Endothelial cell of hepatic sinusoid (primary cell): Measurements from ENCODE around the gene CDC42SE1.

Experiments used
- in situ Hi-C: cut with HindIII; loops from 2 replicates; pipeline ENCODE4 v1.10.0; 2017; ENCODE audit warnings: low sequenced_read_pairs

CDC42SE1 gene

DNA sequence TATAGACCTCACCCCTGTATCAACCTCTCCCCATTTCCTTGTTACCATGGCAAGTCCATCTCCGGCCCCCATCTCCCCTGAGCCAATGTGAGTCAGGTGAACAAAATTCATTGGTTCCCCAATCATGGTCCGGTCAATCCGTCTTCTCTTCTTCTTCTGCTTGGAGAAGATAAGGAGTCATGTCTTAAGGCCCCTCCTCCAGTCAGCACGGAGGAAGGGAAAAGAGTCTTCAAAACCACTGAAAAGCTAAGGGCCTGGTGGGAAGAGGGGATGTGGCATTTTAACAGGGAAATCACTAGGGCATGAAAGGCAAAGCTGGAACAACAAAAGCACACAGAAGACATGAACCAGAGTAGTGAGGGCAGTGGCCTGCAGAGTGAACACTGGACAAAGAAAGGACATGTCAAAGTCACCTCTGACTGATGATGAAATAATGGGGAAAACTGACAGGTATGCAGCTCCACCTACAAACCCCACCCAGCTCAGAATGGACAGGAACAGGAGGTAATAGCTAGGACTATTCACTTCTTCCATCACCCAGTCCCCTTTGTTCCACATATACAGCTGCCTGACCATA, 4.4 kb downstream of the CDC42SE1 start:
- in situ Hi-C loops = loop anchor here (5.0 kb wide), 1 partner anchor 53 kb away; no protein-coding TSS in a partner anchor

DNA sequence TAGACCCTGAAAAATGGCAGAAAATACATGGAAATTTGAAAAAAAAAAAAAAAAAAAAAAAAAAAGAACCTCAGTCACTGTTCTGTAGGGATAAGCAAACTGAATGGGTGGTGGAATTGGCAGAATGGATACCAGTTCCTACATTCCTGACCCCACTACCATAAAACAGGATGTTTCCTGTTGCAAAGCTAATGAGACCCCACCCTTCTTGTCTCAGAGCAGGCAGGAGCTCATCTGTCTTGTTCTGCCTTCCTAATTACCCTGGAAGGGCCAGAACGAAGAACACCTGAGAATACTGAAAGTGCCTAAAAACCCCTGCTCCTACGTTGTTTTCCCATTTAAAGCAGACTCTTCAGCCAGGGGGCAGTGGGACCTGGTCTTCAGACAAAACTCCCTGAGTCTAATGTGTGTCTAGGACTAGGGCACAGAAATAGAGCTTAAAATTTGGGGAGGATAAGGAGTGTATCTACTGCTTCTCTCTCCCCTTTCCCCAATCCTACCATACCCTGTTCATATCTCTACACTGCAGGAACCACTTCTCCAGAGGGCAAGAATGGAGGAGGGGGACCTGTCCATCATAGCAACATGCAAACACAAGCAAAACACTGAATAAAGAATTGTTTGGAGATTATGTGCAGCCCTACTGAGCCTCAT, 7.9 kb downstream of the CDC42SE1 start:
- in situ Hi-C loops = loop anchor here (5.0 kb wide), 1 partner anchor 49 kb away; no protein-coding TSS in a partner anchor

DNA sequence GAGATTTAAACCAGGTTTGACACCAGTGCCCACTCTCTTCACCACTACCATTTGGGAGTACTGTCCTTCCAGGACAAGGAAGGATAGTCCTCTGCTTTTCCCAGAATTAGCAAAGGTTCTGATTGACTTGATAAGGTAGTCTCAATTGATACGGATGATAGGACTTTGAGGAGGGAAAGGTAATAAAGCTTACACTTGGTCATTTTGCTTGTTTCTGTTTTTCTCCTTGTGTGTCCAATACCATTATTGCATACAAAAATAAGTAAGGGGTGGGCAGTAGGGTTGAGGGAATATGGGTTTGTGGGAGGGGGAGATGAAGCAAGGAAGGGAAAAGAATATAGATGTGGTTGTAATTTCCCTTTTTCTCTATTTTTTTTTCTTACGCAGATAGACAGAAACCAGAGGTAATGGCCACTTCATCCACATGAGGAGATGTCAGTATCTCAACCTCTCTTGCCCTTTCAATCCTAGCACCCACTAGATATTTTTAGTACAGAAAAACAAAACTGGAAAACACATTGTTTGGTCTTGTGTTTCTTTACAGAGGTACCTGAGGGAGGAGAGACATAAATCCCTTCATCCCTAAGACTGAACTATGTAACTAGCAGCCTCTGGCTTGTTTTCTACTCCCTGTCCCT, 9.3 kb downstream of the CDC42SE1 start:
- in situ Hi-C loops = loop anchor here (5.0 kb wide), 1 partner anchor 48 kb away; no protein-coding TSS in a partner anchor

DNA sequence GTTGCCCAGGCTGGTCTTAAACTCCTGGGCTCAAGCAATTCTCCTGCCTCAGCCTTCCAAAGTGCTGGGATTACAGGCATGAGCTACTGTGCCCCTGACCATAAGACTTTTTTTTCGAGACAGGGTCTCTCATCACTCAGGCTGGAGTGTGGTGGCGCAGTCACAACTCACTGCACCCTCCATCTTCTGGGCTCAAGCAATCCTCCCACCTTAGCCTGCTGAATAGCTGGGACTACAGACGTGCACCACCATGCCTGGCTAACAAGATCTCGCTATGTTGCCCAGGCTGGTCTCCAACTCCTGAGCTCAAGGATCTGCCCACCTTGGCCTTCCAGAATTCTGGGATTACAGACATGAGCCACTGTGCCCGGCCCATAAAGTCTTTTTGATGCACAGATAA, 10.0 kb downstream of the CDC42SE1 start:
- in situ Hi-C loops = no loop called here

DNA sequence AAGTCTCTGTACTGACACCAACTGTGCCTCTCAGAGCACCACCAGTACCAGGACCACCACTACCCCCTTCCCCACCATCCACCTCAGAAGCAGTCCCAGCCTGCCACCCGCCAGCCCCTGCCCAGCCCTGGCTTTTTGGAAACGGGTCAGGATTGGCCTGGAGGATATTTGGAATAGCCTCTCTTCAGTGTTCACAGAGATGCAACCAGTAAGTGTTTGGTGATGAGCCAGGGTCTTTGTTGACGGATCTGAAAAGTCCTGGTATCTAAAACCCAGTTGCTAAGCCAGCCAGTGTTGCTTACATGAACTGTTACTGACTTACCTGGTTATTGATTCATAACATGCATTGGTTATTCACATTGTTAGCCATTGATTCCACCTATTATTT, 10.8 kb downstream of the CDC42SE1 start:
- in situ Hi-C loops = no loop called here

DNA sequence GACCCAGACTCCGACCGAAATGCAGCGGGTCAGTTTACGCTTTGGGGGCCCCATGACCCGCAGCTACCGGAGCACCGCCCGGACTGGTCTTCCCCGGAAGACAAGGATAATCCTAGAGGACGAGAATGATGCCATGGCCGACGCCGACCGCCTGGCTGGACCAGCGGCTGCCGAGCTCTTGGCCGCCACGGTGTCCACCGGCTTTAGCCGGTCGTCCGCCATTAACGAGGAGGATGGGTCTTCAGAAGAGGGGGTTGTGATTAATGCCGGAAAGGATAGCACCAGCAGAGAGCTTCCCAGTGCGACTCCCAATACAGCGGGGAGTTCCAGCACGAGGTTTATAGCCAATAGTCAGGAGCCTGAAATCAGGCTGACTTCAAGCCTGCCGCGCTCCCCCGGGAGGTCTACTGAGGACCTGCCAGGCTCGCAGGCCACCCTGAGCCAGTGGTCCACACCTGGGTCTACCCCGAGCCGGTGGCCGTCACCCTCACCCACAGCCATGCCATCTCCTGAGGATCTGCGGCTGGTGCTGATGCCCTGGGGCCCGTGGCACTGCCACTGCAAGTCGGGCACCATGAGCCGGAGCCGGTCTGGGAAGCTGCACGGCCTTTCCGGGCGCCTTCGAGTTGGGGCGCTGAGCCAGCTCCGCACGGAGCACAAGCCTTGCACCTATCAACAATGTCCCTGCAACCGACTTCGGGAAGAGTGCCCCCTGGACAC, 11.3 kb downstream of the CDC42SE1 start:
- in situ Hi-C loops = no loop called here

- in situ Hi-C loops = no loop called here
These were observed 11.9 kb downstream of the CDC42SE1 start, which contains the start of gene C1orf56 for GRCh38 chr1:151047591-151047924. TSS of gene C1orf56 (plus strand) at chr1:151047751. CDS start at chr1:151047848, 97 bp downstream.

DNA sequence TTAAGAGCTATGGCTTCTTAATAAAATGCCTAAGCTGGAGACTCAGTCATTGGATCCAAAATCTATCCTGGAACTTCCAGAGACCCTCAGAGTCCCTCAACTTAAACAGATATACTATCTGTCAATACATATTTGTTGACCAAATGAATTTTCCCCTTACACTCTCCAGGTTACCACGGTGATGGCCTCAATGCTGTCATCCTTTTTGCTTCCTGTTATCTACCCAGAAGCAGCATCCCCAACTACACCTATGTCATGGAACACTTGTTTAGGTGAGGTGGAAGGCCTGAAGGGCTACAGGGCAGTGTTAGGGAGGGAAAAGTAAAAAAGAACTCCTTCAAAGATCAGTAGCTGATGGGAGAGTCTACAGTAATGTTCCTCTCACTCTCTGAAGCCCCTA, 16.3 kb downstream of the CDC42SE1 start:
- in situ Hi-C loops = no loop called here

GRCh38 chr1:151039521-151039920, 19.9 kb downstream of the CDC42SE1 start:
- in situ Hi-C loops = no loop called here

GRCh38 chr1:151037032-151037431, 22.4 kb downstream of the CDC42SE1 start:
- in situ Hi-C loops = no loop called here

GRCh38 chr1:151036356-151036755, 23.1 kb downstream of the CDC42SE1 start, which contains the start of gene BNIPL:
TSS of gene BNIPL (plus strand) at chr1:151036586. CDS start at chr1:151036726, 140 bp downstream.
- in situ Hi-C loops = no loop called here

GRCh38 chr1:151035167-151035566, 24.3 kb downstream of the CDC42SE1 start:
- in situ Hi-C loops = no loop called here

- in situ Hi-C loops = no loop called here
These were observed 27.3 kb downstream of the CDC42SE1 start for GRCh38 chr1:151032164-151032563.

DNA sequence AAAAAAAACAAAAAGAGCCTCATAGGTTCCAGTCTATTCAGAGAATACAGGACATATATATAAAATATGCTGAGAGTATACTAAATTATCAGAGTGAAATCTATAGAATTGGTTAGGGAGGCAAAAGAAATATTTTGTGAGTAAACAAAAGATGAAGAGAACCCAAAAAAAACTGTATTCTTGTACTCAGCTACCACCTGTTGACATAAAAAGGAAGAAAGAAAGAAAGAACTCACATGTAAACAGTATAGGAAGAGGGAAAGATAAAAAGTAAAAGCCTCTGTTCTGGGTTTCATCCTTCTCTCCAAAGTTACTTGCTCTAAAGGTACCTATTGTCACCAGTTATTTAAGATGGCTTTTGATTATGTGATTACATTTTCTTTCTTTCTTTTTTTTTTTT, 33.0 kb downstream of the CDC42SE1 start:
- in situ Hi-C loops = loop anchor here (10.0 kb wide), 1 partner anchor 128 kb away; the partner anchor contains the start of gene TNFAIP8L2

DNA sequence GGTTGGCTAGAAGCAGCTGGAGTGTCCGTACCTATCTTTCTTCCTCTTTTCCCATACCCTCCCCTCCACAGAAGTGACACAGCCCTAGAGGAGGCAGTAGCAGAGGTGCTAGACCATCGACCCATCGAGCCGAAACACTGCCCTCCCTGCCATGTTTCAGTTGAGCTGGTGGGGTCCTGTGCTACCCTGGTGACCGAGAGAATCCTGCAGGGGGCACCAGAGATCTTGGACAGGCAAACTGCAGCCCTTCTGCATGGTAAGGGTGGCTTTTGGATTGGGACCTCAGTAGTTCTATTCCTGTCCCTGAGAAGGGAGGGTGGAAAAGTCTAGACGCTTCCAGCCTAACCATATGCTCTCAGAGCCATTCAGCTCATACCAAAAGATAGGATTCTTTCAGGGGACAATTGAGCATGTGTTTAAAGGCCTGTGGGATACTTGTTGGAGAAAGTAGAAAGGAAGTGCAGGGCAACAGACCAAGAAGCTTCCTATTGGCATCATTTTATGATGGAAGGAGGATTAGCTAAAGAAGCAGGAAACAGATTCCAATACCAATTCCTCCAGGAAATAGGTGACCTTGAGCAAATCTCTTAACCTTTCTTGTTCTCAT, 34.8 kb downstream of the CDC42SE1 start:
- in situ Hi-C loops = loop anchor here (10.0 kb wide), 1 partner anchor 130 kb away; the partner anchor contains the start of gene TNFAIP8L2

DNA sequence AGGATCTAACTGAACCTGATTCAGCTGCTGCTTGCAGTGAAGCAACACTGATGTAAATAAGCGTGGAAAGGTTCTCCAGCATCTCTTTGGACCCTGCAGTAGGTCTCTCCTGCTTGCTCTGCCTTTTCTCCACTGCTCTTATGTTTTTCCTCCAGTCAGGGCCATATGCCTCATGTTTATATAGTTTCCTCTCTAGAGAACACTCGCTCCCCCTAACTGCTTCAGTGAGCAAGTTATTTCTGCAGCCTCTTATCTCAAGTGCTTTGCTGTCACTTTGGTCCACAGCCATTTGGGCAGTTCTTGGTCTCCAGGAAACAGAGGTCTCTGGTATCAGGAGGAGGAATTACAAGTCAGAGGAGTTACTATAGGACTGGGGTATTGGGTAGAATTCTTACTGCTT, 45.9 kb downstream of the CDC42SE1 start:
- in situ Hi-C loops = no loop called here

DNA sequence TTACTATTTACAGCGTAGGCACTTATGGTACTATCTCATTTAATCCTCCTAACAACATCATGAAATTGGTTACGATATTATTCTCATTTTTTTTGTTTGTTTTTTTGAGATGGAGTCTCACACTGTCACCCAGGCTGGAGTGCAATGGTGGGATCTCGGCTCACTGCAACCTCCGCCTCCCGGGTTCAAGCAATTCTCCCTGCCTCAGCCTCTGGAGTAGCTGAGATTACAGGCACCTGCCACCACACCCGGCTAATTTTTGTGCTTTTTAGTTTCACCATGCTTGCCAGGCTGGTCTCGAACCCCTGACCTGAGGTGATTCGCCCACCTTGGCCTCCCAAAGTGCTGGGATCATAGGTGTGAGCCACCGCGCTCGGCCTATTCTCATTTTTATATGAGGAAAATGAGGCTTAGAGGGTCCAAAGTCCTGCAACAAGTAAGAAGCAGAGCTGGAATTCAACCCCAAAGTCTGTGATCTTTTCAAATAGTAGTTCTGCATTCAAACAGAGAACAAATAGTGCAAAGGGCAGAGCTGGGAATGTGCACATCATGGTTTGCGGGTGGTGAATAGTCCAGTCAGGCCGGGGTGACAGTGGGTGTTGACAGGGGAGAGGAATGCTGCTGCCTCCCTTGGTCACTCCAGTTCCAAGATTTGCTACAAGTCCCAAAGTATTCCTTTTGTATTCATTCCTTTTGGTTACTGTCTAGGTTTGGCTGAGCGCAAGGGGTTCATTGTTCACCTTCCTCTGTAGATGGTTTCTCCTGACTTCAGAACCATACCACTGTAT, 46.5 kb downstream of the CDC42SE1 start:
- in situ Hi-C loops = no loop called here

DNA sequence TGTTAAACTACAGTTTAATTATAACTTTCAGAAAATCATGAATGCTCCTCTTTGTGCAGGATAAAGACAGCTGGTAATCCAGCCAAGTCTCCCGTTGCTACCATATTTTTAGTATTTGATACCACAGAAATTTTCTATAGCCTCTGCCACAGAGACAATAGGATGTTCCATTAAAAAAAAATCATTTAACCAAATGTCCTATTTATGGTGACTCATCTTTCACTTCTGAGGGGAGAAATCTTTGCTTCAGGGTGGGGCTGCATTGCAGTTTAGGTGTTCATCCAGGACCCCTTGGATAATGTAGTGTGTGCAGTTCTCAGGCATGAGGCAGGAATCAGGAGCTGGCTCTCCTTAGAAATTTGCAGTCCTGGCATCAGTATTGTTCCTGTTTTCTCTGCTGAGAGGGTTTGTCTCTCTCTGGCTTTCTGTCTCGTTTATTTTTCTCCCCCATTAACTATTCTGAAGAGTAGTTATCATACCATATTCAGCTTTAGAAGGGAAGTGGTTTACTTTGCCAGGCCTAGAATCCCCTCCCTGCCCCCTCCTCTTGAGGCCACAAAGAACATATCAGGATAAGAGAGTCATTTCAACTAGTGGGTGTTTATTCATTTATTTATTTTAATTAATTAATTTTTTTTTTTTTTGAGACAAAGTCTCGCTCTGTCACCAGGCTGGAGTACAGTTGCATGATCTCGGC, 48.1 kb downstream of the CDC42SE1 start:
- in situ Hi-C loops = no loop called here

GRCh38 chr1:151010346-151010726, 49.1 kb downstream of the CDC42SE1 start:
- in situ Hi-C loops = no loop called here
